Osteocyte (in vitro differentiated cells): Measurements from ENCODE around the gene C21orf58. TPM values are rescaled to one million over a fixed set of nuclear protein-coding genes. Genes with fewer than 3 reads are reported as not detected.
A peak's percentile ranks its signal among the peaks of the same experiment; 100 is the strongest.

Experiments used
- DNase-seq: peaks from one replicate; pipeline ENCODE4 v3.0.0; 2021; ENCODE audit warnings: mixed read lengths; ENCODE audit not compliant: unreplicated experiment; ENCODE audit errors: extremely low spot score
- H3K27ac Mint-ChIP-seq: one replicate; pipeline ENCODE4 v1.8.0; 2021; ENCODE audit warnings: mild to moderate bottlenecking, mixed read lengths; ENCODE audit not compliant: unreplicated experiment
- H3K27me3 Mint-ChIP-seq: one replicate; pipeline ENCODE4 v1.8.0; 2021; ENCODE audit warnings: mixed read lengths; ENCODE audit not compliant: unreplicated experiment
- H3K36me3 Mint-ChIP-seq: one replicate; pipeline ENCODE4 v1.8.0; 2021; ENCODE audit warnings: mixed read lengths; ENCODE audit not compliant: unreplicated experiment
- H3K4me1 Mint-ChIP-seq: one replicate; pipeline ENCODE4 v1.8.0; 2021; ENCODE audit warnings: mixed read lengths; ENCODE audit not compliant: unreplicated experiment
- H3K4me3 Mint-ChIP-seq: one replicate; pipeline ENCODE4 v1.8.0; 2021; ENCODE audit warnings: mild to moderate bottlenecking, moderate library complexity, mixed read lengths; ENCODE audit not compliant: unreplicated experiment
- H3K9me3 Mint-ChIP-seq: one replicate; pipeline ENCODE4 v1.8.0; 2021; ENCODE audit warnings: mixed read lengths; ENCODE audit not compliant: unreplicated experiment
- total RNA-seq: library from RNA; stranded (reverse); gene quantifications from 2 replicates; pipeline ENCODE4 v1.2.1, GENCODE V29; 2021
- TF ChIP-seq, protein P1 (sequence below): fragments of 200-600 bp; sonication (generic); IDR thresholded peaks from 2 replicates; pipeline ENCODE4 v1.5.0; 2021; ENCODE audit warnings: antibody characterized with exemption, mild to moderate bottlenecking, moderate library complexity

Gene C21orf58
- total RNA-seq, 1 donor from 2014 or later, result 9.1 TPM

GRCh38 chr21:46299167-46299566, 24.5 kb downstream of the C21orf58 start:
- TF ChIP-seq, protein P1, sequence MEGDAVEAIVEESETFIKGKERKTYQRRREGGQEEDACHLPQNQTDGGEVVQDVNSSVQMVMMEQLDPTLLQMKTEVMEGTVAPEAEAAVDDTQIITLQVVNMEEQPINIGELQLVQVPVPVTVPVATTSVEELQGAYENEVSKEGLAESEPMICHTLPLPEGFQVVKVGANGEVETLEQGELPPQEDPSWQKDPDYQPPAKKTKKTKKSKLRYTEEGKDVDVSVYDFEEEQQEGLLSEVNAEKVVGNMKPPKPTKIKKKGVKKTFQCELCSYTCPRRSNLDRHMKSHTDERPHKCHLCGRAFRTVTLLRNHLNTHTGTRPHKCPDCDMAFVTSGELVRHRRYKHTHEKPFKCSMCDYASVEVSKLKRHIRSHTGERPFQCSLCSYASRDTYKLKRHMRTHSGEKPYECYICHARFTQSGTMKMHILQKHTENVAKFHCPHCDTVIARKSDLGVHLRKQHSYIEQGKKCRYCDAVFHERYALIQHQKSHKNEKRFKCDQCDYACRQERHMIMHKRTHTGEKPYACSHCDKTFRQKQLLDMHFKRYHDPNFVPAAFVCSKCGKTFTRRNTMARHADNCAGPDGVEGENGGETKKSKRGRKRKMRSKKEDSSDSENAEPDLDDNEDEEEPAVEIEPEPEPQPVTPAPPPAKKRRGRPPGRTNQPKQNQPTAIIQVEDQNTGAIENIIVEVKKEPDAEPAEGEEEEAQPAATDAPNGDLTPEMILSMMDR, result no peak
- peaks cover 4% of the 10 kb centered on the region for H3K36me3 Mint-ChIP-seq
- no peaks in the 10 kb centered on the region for H3K9me3 Mint-ChIP-seq
- no peak for DNase-seq
- no peak overlapping the region for H3K27ac Mint-ChIP-seq
- no peaks in the 10 kb centered on the region for H3K27me3 Mint-ChIP-seq
- peaks cover 11% of the 10 kb centered on the region for H3K4me1 Mint-ChIP-seq
- H3K4me3 Mint-ChIP-seq, result no peak overlapping the region

- no peak for DNase-seq
- Mint-ChIP-seq H3K4me3 (no peak overlapping the region), H3K27me3 (no peaks in the 10 kb centered on the region), H3K27ac (no peak overlapping the region), H3K4me1 (peaks cover 11% of the 10 kb centered on the region), H3K36me3 (peaks cover 4% of the 10 kb centered on the region), H3K9me3 (no peaks in the 10 kb centered on the region)
- TF ChIP-seq, protein P1, result no peak
These were observed 26.1 kb downstream of the C21orf58 start for GRCh38 chr21:46297338-46298271.

DNA sequence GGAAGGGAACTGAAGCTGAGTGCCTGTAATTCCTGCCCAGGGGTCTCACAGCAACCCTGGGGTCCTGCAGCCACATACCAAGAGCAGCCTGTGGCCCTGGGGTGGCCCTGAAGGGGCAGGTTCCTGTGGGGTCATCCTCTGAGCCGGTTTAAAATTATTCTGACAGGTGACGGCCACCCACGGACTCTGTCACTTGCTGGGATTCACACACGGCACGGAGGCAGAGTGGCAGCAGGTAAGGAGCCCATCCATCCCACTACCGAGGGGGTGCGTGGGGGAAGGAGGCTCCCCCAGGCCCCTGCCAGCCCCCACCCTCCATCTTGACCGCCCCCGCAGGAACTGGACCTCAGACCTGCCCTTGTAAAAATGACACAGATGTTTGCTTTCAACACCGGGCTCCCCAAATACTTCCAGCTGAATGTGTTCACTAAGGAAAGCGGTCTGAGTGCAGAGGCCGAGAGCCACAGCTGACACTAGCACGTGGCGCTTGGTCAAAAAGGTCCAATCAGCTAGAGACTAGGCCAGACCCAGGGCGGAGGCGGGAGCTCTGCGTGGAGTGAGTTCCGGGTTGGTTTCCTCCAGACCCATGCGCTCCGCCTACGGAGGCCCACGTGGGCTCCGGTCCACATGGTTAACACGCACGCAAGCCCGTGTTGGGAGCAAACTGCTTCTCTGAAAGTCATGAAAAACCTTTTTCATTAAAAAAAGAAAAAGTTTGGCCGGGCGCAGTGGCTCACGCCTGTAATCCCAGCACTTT, 27.5 kb downstream of the C21orf58 start:
- H3K36me3 Mint-ChIP-seq, result peaks cover 6% of the 10 kb centered on the region
- TF ChIP-seq, protein P1, result no peak
- H3K4me1 Mint-ChIP-seq, result peaks cover 11% of the 10 kb centered on the region
- peak overlapping the region; percentile 74 for H3K27ac Mint-ChIP-seq
- H3K27me3 Mint-ChIP-seq, result no peaks in the 10 kb centered on the region
- H3K9me3 Mint-ChIP-seq, result no peaks in the 10 kb centered on the region
- no peak for DNase-seq
- H3K4me3 Mint-ChIP-seq, result no peak overlapping the region

DNA sequence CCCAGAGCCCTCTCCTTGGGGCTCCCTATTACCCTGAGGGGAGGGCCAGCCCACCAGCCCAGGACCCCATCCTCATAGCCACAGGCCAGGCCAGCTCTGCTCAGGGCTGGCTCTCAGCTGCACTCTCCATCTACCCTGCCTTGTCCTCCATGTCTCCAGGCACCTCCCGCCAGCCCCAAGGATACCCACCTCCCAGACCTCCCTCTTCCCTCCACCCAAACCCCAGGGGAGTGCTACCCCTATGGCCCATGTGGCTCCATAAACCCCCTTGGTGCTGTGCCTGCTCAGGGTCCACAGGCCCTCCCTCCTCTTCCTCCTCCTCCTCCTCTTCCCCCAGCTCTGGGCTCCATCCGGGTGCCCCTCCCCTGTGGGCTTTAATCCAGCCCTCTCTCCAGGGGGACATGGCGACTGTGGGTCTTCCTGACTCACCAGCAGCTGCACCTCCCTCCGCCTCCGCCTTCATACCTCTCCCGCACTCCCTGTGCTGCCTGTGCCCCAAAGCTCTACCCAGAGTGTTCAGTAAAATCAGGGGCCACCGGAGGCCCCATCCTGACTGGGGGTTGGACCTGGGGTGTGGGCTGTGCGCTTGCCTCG, 28.4 kb downstream of the C21orf58 start:
- Mint-ChIP-seq H3K4me3 (no peak overlapping the region), H3K36me3 (peaks cover 2% of the 10 kb centered on the region), H3K9me3 (no peaks in the 10 kb centered on the region), H3K27ac (peak overlapping the region; percentile 74), H3K27me3 (no peaks in the 10 kb centered on the region), H3K4me1 (peaks cover 11% of the 10 kb centered on the region)
- DNase-seq, result no peak
- TF ChIP-seq, protein P1, result no peak
